ENCODE measurements around the gene LRP10. TPM values are rescaled to one million over a fixed set of nuclear protein-coding genes. Genes with fewer than 3 reads are reported as not detected.
A peak's percentile ranks its signal among the peaks of the same experiment; 100 is the strongest.

LRP10 gene
- polyA plus RNA-seq, 2 of the 4 experiments (the other 2 are of a cell fraction): 57.2 to 74.3 TPM

GRCh38 chr14:22883173-22883976, 11.8 kb downstream of the LRP10 start, which contains the start of gene REM2:
REM2 (plus strand) TSS chr14:22883222; CDS start chr14:22883288, 66 bp downstream.
- DNase-seq (ENCODE audit: low read depth in 1 of 2, low spot score in 1 of 2): no peak
- POLR2A ChIA-PET: interaction anchor here (0.9 to 1.0 kb wide), 2 partner anchors 8 to 12 kb away, joined by 3 read pairs; partner anchors contain the start of gene LRP10
- no peak for ATAC-seq
- CTCF ChIA-PET: interaction anchor here (1.0 to 23.1 kb wide), 11 partner anchors 11 to 327 kb away, joined by 3 to 368 read pairs (median 8); partner anchors contain the start of genes CDH24, DAD1, LRP10 and PRMT5
- 84% methylated on average over 13 of the region's 15 CpGs for WGBS (ENCODE audit: missing lambda C conversion rate)
- Histone ChIP-seq H3K4me1 (peaks cover 13% of the 10 kb centered on the region), H3K4me3 (no peak within 1 kb of the TSS), H3K27ac (0 out of 6 replicates have a peak within 1 kb of the TSS, but pooled peaks of 1 of the 2 experiments have one; percentile 22), H3K9me3 (no peaks in the 10 kb centered on the region), H3K4me2 (no peak within 1 kb of the TSS)
- TF ChIP-seq RAD21 (conservative IDR thresholded peaks at IDR 0.05 in 1 of 2, IDR thresholded peaks at IDR 0.05 in 1 of 2): no peak
- TF ChIP-seq FOXS1 (CRISPR knock-in tag; IDR thresholded peaks at IDR 0.05): no peak
- no peak for TF ChIP-seq NFE2L2 (conservative IDR thresholded peaks at IDR 0.05; ENCODE audit: low read length)
- no peak for TF ChIP-seq SREBF2 (IDR thresholded peaks at IDR 0.05)
- no peak for TF ChIP-seq GATA3 (IDR thresholded peaks at IDR 0.05; ENCODE audit: borderline replicate concordance)
- TF ChIP-seq MAZ (IDR thresholded peaks at IDR 0.05; ENCODE audit: borderline replicate concordance, low read depth, low read length): no peak
- no peak for TF ChIP-seq CBX2 (IDR thresholded peaks at IDR 0.05; ENCODE audit: borderline replicate concordance, low read depth)
- no peak for TF ChIP-seq ATOH8 (CRISPR knock-in tag; IDR thresholded peaks at IDR 0.05; ENCODE audit: low read depth)
- TF ChIP-seq CEBPB (IDR thresholded peaks at IDR 0.05): no peak
- no peak for TF ChIP-seq CBX8 (IDR thresholded peaks at IDR 0.05)
- no peak for TF ChIP-seq ELK1 (IDR thresholded peaks at IDR 0.05; ENCODE audit: low read depth, low read length)
- no peak for TF ChIP-seq MAFK (IDR thresholded peaks at IDR 0.05; ENCODE audit: partially characterized antibody)
- TF ChIP-seq RFX5 (IDR thresholded peaks at IDR 0.05): no peak
- TF ChIP-seq FOSB (CRISPR knock-in tag; IDR thresholded peaks at IDR 0.05): no peak
- no peak for FAIRE-seq

- ATAC-seq (no peak), FAIRE-seq (no peak), DNase-seq (ENCODE audit: low read depth in 1 of 2, low spot score in 1 of 2) (no peak)
- ChIA-PET CTCF (interaction anchor here (1.2 to 23.1 kb wide), 9 partner anchors 12 to 328 kb away, joined by 3 to 368 read pairs (median 9); partner anchors contain the start of gene LRP10), POLR2A (no interaction called here)
- WGBS (ENCODE audit: missing lambda C conversion rate): 87% methylated on average over 7 of the region's 7 CpGs
- no peak overlapping the region for H3K27ac ChIP-seq
- no peak overlapping the region for H3K4me2 ChIP-seq
- TF ChIP-seq RCOR1 (IDR thresholded peaks at IDR 0.05; ENCODE audit: low read depth, low read length) (no peak), ATOH8 (CRISPR knock-in tag; IDR thresholded peaks at IDR 0.05; ENCODE audit: low read depth) (no peak), BCL3 (IDR thresholded peaks at IDR 0.05) (no peak), CHD4 (IDR thresholded peaks at IDR 0.05; ENCODE audit: borderline replicate concordance) (no peak), HES2 (IDR thresholded peaks at IDR 0.05) (no peak), SREBF2 (IDR thresholded peaks at IDR 0.05) (no peak), JUNB (IDR thresholded peaks at IDR 0.05) (no peak), BHLHE40 (IDR thresholded peaks at IDR 0.05; ENCODE audit: low read depth, low read length) (no peak), NR3C1 (IDR thresholded peaks at IDR 0.05) (no peak), CEBPB (IDR thresholded peaks at IDR 0.05) (no peak), NFE2L2 (conservative IDR thresholded peaks at IDR 0.05; ENCODE audit: low read length) (no peak), EHF (CRISPR knock-in tag; IDR thresholded peaks at IDR 0.05) (no peak), CTCF (IDR thresholded peaks at IDR 0.05) (no peak), CBX8 (IDR thresholded peaks at IDR 0.05) (no peak), TFCP2L1 (CRISPR knock-in tag; IDR thresholded peaks at IDR 0.05) (no peak), FOSB (CRISPR knock-in tag; IDR thresholded peaks at IDR 0.05) (no peak)
- H3K9me3 ChIP-seq: no peaks in the 10 kb centered on the region
- no peak overlapping the region for H3K4me3 ChIP-seq
- peaks cover 13% of the 10 kb centered on the region for H3K4me1 ChIP-seq
These were observed 12.7 kb downstream of the LRP10 start for GRCh38 chr14:22884076-22884737.

Data from A549 (cell line).